Thoracic aorta (tissue), 2 donors: ENCODE data around the gene PEA15. TPM values are rescaled to one million over a fixed set of nuclear protein-coding genes. Genes with fewer than 3 reads are reported as not detected.

Source experiments
- ATAC-seq: fragments of 150-250 bp; one replicate; pipeline ENCODE4 v1.8.0; 2017; ENCODE audit warnings: low read depth; ENCODE audit not compliant: insufficient number of reproducible peaks, low FRiP score
- DNase-seq: peaks from one replicate; pipeline ENCODE4 v3.0.0-alpha.2; 2020; ENCODE audit warnings: low spot score
- H3K27ac ChIP-seq, 2 donors: fragments of 200-600 bp; sonication (generic); 1 replicate in 1 of 2; 2 replicates in 1 of 2; pipeline ENCODE4 v1.5.1; 2016; ENCODE audit warnings: mild to moderate bottlenecking in 2 of 2, moderate library complexity in 2 of 2
- H3K27me3 ChIP-seq: fragments of 200-600 bp; sonication (generic); replicated peaks from 2 replicates; pipeline ENCODE4 v1.6.0; 2016; ENCODE audit warnings: mild to moderate bottlenecking; ENCODE audit not compliant: insufficient read depth
- H3K36me3 ChIP-seq: fragments of 200-600 bp; sonication (generic); one replicate; pipeline ENCODE4 v1.5.1; 2016
- H3K4me1 ChIP-seq, 2 donors: fragments of 200-600 bp; sonication (generic); 1 replicate in 1 of 2; 2 replicates in 1 of 2; pipeline versions ENCODE4 v1.5.1 to v1.6.0; 2016; ENCODE audit warnings: low read depth in 2 of 2, mild to moderate bottlenecking in 1 of 2; ENCODE audit not compliant: control insufficient read depth in 1 of 2
- H3K4me3 ChIP-seq: fragments of 200-600 bp; sonication (generic); 2 replicates; pipeline ENCODE4 v1.5.1; 2016; ENCODE audit warnings: mild to moderate bottlenecking
- H3K9me3 ChIP-seq: fragments of 200-600 bp; sonication (generic); 2 replicates; pipeline ENCODE4 v1.5.1; 2016
- total RNA-seq, 2 donors: library from RNA; depleted of rRNA; stranded (reverse); fragments of >200 nt; gene quantifications; one replicate each; pipeline versions ENCODE4 v1.1.0 to v1.2.3, GENCODE V29; 2016
- TF ChIP-seq, protein P1 (sequence below): fragments of 200-600 bp; sonication (generic); IDR thresholded peaks from one replicate; pipeline ENCODE4 v1.5.1; 2019; ENCODE audit warnings: antibody characterized with exemption

PEA15 gene
- total RNA-seq, 2 donors from 2014 or later: 131 to 194 TPM

GRCh38 chr1:160166166-160166868 is 38.9 kb upstream of the PEA15 start:
- DNase-seq: no peak
- H3K9me3 ChIP-seq: no peaks in the 10 kb centered on the region
- H3K27ac ChIP-seq: no peak overlapping the region
- H3K4me3 ChIP-seq: no peak overlapping the region
- H3K4me1 ChIP-seq: peaks cover 0 to 9% of the 10 kb centered on the region in 2 donors
- no peak for ATAC-seq
- TF ChIP-seq, protein P1, sequence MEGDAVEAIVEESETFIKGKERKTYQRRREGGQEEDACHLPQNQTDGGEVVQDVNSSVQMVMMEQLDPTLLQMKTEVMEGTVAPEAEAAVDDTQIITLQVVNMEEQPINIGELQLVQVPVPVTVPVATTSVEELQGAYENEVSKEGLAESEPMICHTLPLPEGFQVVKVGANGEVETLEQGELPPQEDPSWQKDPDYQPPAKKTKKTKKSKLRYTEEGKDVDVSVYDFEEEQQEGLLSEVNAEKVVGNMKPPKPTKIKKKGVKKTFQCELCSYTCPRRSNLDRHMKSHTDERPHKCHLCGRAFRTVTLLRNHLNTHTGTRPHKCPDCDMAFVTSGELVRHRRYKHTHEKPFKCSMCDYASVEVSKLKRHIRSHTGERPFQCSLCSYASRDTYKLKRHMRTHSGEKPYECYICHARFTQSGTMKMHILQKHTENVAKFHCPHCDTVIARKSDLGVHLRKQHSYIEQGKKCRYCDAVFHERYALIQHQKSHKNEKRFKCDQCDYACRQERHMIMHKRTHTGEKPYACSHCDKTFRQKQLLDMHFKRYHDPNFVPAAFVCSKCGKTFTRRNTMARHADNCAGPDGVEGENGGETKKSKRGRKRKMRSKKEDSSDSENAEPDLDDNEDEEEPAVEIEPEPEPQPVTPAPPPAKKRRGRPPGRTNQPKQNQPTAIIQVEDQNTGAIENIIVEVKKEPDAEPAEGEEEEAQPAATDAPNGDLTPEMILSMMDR: no peak
- no peaks in the 10 kb centered on the region for H3K36me3 ChIP-seq
- H3K27me3 ChIP-seq: no peaks in the 10 kb centered on the region

DNA sequence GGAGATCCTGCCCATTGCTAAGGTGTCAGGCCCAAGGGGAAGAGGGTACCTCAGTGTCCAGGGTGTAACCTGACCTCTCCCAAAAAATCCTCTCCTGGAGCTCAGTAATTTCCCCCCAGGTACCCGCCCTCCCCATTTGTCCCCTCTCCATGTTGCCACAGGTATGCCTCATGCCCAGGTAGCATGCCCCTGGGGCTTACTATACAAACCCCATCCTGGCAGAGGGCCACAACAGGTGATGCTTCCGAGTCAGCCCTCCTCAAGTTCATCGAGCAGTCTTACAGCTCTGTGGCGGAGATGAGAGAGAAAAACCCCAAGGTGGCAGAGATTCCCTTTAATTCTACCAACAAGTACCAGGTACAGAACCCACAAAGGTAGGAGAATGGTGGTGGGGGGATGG is 38.1 kb upstream of the PEA15 start:
- Histone ChIP-seq H3K9me3 (no peaks in the 10 kb centered on the region), H3K27me3 (no peaks in the 10 kb centered on the region), H3K4me1 (peaks cover 0 to 5% of the 10 kb centered on the region in 2 donors), H3K4me3 (no peak overlapping the region), H3K36me3 (no peaks in the 10 kb centered on the region), H3K27ac (no peak overlapping the region)
- ATAC-seq (no peak), DNase-seq (no peak)
- TF ChIP-seq, protein P1: no peak

- Histone ChIP-seq H3K4me3 (no peak overlapping the region), H3K9me3 (no peaks in the 10 kb centered on the region), H3K4me1 (no peaks in the 10 kb centered on the region), H3K27ac (no peak overlapping the region), H3K36me3 (no peaks in the 10 kb centered on the region), H3K27me3 (no peaks in the 10 kb centered on the region)
- no peak for ATAC-seq
- TF ChIP-seq, protein P1: no peak
- no peak for DNase-seq
These were observed 37.6 kb upstream of the PEA15 start for GRCh38 chr1:160167580-160167979.

GRCh38 chr1:160168016-160168415 is 37.2 kb upstream of the PEA15 start:
- no peaks in the 10 kb centered on the region for H3K9me3 ChIP-seq
- ATAC-seq (no peak), DNase-seq (no peak)
- no peak overlapping the region for H3K27ac ChIP-seq
- H3K4me1 ChIP-seq: no peaks in the 10 kb centered on the region
- TF ChIP-seq, protein P1: no peak
- no peaks in the 10 kb centered on the region for H3K27me3 ChIP-seq
- no peak overlapping the region for H3K4me3 ChIP-seq
- H3K36me3 ChIP-seq: no peaks in the 10 kb centered on the region

DNA sequence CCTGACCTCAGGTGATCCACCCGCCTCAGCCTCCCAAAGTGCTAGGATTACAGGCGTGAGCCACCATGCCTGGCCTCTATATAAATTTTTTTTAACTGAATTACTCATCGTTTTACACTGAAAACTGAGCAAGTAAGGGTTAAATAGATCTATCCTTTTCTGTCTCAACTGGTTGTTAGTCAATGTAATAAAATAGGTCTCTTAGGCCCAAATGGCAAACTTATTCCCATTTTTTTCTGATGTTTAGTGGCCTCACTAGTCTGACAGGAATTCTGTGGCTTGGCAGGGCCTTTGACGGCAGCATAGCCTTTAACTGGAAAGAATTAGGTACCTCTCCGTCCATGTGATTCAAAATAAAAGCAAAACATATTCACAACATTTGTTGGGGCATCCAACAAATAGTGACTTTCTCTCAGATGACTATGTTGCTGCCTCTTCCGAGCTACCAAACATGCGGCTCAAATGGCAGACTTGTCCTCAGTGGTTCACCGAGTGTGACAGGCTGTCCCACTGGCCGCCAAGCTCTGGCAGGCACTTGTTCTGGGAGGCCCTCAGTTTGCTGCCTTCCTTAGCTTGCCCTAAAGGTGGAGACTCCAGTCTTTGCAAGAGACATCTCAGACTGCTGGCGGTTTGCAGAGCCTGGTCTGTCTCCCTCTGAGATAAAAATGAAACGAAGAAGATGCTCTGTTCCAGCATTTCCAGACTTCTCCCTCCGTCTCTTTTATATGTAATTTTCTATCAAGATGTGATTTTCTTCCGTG is 36.4 kb upstream of the PEA15 start:
- Histone ChIP-seq H3K36me3 (no peaks in the 10 kb centered on the region), H3K4me3 (no peak overlapping the region), H3K4me1 (no peaks in the 10 kb centered on the region), H3K27ac (no peak overlapping the region), H3K27me3 (no peaks in the 10 kb centered on the region), H3K9me3 (no peaks in the 10 kb centered on the region)
- ATAC-seq (no peak), DNase-seq (no peak)
- TF ChIP-seq, protein P1: no peak
